PFSK-1 (cell line): ENCODE data around the gene CCT3.

Experiments used
- FOXP2 ChIP-seq: optimal IDR thresholded peaks from 2 replicates; pipeline ENCODE3; 2011; ENCODE audit warnings: borderline replicate concordance, control low read depth, inconsistent platforms; ENCODE audit not compliant: insufficient read depth; ENCODE audit errors: extremely low read length, extremely low read depth
- POLR2AphosphoS5 ChIP-seq: IDR thresholded peaks from 2 replicates; pipeline ENCODE4 v1.6.1; 2012; ENCODE audit warnings: low read depth, mild to moderate bottlenecking, control low read depth, low read length, moderate library complexity
- SIN3A ChIP-seq: IDR thresholded peaks from 2 replicates; pipeline ENCODE4 v1.6.1; 2012; ENCODE audit warnings: mild to moderate bottlenecking, low read length, moderate library complexity, borderline replicate concordance; ENCODE audit not compliant: insufficient read depth
- TAF1 ChIP-seq: IDR thresholded peaks from 2 replicates; pipeline ENCODE4 v1.6.1; 2012; ENCODE audit warnings: low read length, control low read depth, borderline replicate concordance; ENCODE audit not compliant: insufficient read depth
- TF ChIP-seq, protein P1 (sequence below), 2 experiments: IDR thresholded peaks; 2 replicates each; pipeline versions ENCODE4 v1.6.1 to v1.8.0; 2011 to 2012; ENCODE audit warnings: low read depth in 2 of 2, low read length in 2 of 2, control low read depth in 1 of 2, inconsistent platforms in 1 of 2, mild to moderate bottlenecking in 1 of 2, moderate library complexity in 1 of 2; ENCODE audit not compliant: insufficient read depth in 1 of 2

CCT3 gene

DNA sequence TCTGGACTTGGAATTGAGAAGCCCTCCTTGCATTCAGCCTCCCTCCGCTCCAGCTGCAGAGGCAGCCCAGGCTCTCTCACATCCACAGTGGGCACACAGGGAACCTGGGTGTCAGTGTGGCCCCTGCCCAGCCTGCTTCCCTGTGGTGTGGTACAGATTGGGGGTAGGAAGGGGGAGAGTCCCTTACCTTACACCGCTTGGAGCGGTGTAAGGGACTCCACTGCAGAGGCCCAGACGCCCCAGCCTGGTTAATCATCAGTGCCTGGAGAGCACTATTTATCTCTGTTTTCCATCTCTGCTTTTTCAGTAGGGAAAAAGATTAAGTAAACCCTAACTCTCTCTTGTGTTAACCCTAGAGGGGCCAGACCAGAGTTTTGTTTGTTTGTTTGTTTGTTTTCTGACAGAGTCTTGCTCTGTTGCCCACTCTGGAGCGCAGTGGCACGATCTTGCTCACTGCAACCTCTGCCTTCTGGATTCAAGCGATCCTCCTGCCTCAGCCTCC is 30.1 kb upstream of the CCT3 start:
- no peak for TF ChIP-seq POLR2AphosphoS5
- no peak for TF ChIP-seq SIN3A
- no peak for TF ChIP-seq TAF1
- TF ChIP-seq, protein P1, sequence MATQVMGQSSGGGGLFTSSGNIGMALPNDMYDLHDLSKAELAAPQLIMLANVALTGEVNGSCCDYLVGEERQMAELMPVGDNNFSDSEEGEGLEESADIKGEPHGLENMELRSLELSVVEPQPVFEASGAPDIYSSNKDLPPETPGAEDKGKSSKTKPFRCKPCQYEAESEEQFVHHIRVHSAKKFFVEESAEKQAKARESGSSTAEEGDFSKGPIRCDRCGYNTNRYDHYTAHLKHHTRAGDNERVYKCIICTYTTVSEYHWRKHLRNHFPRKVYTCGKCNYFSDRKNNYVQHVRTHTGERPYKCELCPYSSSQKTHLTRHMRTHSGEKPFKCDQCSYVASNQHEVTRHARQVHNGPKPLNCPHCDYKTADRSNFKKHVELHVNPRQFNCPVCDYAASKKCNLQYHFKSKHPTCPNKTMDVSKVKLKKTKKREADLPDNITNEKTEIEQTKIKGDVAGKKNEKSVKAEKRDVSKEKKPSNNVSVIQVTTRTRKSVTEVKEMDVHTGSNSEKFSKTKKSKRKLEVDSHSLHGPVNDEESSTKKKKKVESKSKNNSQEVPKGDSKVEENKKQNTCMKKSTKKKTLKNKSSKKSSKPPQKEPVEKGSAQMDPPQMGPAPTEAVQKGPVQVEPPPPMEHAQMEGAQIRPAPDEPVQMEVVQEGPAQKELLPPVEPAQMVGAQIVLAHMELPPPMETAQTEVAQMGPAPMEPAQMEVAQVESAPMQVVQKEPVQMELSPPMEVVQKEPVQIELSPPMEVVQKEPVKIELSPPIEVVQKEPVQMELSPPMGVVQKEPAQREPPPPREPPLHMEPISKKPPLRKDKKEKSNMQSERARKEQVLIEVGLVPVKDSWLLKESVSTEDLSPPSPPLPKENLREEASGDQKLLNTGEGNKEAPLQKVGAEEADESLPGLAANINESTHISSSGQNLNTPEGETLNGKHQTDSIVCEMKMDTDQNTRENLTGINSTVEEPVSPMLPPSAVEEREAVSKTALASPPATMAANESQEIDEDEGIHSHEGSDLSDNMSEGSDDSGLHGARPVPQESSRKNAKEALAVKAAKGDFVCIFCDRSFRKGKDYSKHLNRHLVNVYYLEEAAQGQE (IDR thresholded peaks at IDR 0.05; ENCODE audit: insufficient read depth in 1 of 2, low read depth in 2 of 2, low read length in 2 of 2), result no peak
- TF ChIP-seq FOXP2, result no peak

DNA sequence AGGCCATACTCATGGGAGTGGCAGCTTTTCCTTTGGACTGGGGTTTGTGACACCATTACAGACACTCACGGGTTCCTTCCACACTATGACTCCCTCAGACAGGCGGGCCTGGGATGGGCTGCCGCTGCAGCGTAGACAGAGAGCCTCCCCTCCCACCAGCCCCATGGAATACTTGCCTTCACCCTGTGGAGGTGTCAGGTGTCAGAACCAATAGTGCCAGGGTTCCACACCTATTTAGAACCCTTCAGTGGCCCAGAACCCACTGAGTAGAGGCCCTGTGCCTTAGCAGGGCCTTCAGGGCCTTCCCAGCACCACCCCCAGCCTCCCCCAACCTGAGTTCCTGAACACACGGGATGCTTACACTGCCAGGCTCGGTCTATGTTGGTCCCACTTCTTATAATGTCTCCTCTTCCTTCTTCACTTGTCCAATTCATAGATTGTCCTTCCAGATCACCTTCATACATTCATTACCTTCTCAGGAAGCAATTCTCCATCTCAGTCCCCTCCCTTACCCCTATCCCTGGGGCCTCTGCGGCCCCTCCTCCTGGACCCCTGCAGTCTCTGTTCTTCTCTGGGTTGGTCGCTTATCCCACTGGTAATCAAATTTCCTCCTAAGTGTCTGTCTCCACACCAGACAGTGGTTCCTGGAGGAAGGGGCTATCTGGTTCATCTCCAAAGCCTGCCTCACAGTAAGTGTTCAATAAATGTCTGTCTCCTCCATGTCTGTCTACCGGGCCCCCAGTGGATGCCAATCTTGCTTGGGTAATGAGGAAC is 29.5 kb upstream of the CCT3 start:
- no peak for TF ChIP-seq POLR2AphosphoS5
- TF ChIP-seq, protein P1 (IDR thresholded peaks at IDR 0.05; ENCODE audit: insufficient read depth in 1 of 2, low read depth in 2 of 2, low read length in 2 of 2), result no peak
- TF ChIP-seq FOXP2, result no peak
- no peak for TF ChIP-seq TAF1
- no peak for TF ChIP-seq SIN3A

DNA sequence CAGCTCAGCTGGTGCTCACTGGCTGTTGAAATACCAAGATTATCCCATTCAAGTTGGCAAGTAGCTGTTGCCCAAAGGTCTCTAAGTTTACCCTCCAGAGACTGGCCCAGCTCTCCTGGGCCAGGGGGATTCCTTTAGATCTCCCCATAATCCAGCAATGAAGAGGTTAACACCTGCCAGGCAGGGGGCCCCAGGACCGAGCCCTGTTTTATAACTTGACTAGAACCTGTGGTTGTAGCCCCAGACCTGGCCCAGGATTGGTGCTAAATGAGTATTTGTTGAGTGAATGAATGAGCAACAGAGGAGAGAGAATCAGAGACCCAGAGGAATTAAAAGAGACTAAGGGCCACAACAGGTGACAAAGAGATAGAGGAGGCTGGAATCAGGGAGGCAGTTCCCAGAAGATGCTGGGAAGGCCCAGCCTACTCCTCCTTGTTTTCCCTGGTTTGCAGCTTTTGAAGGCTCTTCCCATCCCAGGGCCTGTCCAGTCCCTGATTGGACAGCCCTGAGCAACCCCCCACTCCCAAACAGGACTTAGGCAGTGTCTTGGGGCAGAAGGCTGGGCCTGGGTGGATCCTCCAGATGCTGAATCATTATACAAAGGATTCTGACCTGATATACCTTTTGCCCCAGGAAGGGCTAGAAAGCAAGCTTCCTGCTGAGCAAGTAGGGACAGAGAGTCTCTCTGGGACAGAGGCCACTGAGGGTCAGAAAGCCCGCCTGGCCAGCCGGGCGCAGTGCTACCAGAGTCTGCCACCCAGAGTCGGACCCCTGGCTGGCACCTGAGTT is 28.5 kb upstream of the CCT3 start:
- TF ChIP-seq POLR2AphosphoS5, result no peak
- no peak for TF ChIP-seq FOXP2
- TF ChIP-seq SIN3A, result no peak
- no peak for TF ChIP-seq TAF1
- TF ChIP-seq, protein P1 (IDR thresholded peaks at IDR 0.05; ENCODE audit: insufficient read depth in 1 of 2, low read depth in 2 of 2, low read length in 2 of 2), result no peak

DNA sequence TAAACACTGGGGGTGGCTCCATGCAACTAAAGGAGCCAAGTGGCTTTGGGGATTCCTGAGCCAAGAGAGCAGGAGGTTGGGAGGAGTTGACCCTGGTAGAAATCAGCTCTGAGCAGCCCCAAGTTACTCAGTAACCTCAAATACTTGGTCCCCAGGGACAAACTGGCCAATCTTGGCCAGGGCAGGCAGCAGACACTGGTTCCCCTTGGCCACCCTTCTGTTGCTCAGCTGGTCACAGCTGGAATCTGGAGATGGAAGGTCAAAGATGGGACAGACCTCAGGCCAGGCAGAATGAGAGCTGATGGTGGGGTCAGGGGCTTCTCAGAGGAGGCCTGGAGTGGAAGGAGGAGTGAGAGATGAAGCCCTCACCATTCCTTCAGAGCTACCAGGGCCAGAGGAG is 27.7 kb upstream of the CCT3 start:
- TF ChIP-seq FOXP2 (no peak), POLR2AphosphoS5 (no peak), SIN3A (no peak), TAF1 (no peak)
- TF ChIP-seq, protein P1 (IDR thresholded peaks at IDR 0.05; ENCODE audit: insufficient read depth in 1 of 2, low read depth in 2 of 2, low read length in 2 of 2), result no peak

DNA sequence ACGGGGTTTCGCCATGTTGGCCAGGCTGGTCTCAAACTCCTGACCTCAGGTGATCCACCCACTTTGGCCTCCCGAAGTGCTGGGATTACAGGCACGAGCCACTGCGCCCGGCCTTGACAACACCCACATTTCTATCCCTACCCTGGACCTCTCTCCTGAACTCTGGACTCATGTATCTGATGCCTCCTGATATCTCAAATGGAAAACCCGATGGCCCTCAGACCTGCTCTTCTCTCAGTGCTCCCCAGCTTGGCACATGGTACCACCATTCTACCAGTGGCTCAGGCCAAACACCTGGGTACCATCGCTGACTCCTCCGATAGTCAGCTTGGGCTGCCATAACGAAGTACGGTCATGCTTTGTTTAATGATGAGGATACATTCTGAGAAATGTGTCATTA is 22.4 kb upstream of the CCT3 start:
- TF ChIP-seq, protein P1 (IDR thresholded peaks at IDR 0.05; ENCODE audit: insufficient read depth in 1 of 2, low read depth in 2 of 2, low read length in 2 of 2), result no peak
- TF ChIP-seq SIN3A, result no peak
- no peak for TF ChIP-seq TAF1
- no peak for TF ChIP-seq FOXP2
- TF ChIP-seq POLR2AphosphoS5, result no peak
